Right atrium auricular region (tissue), 2 donors: ENCODE results near the gene CLCN3. TPM values are rescaled to one million over a fixed set of nuclear protein-coding genes. Genes with fewer than 3 reads are reported as not detected.
A peak's percentile ranks its signal among the peaks of the same experiment; 100 is the strongest.

Experiments
- DNase-seq: peaks from one replicate; pipeline ENCODE4 v3.0.0-alpha.2; 2019; ENCODE audit warnings: low spot score
- H3K27ac ChIP-seq, 2 donors: fragments of 200-600 bp; sonication (generic); 1 replicate in 1 of 2; 2 replicates in 1 of 2; pipeline ENCODE4 v1.5.1; 2016 to 2019
- H3K27me3 ChIP-seq, 2 donors: fragments of 200-600 bp; sonication (generic); one replicate each; pipeline versions ENCODE4 v1.5.1 to v1.6.0; 2017 to 2019
- H3K36me3 ChIP-seq: fragments of 200-600 bp; sonication (generic); one replicate; pipeline ENCODE4 v1.5.1; 2016
- H3K4me1 ChIP-seq, 2 donors: fragments of 200-600 bp; sonication (generic); one replicate each; pipeline versions ENCODE4 v1.5.1 to v1.6.0; 2017 to 2019
- H3K4me3 ChIP-seq, 2 donors: fragments of 200-600 bp; sonication (generic); 1 replicate in 1 of 2; 2 replicates in 1 of 2; pipeline ENCODE4 v1.5.1; 2017 to 2019; ENCODE audit warnings: mild to moderate bottlenecking in 1 of 2, moderate library complexity in 1 of 2
- H3K9me3 ChIP-seq, 2 donors: fragments of 200-600 bp; sonication (generic); one replicate each; pipeline ENCODE4 v1.5.1; 2019
- total RNA-seq, 2 donors: library from RNA; depleted of rRNA; stranded (reverse); fragments of >200 nt; gene quantifications; one replicate each; pipeline ENCODE4 v1.1.0, GENCODE V29; 2016
- TF ChIP-seq, protein P1 (sequence below), 2 donors: fragments of 200-600 bp; sonication (generic); IDR thresholded peaks; one replicate each; pipeline ENCODE4 v1.5.1; 2019; ENCODE audit warnings: antibody characterized with exemption in 2 of 2

The CLCN3 gene
- total RNA-seq, 2 donors from 2014 or later: 32.9 to 58.4 TPM

DNA sequence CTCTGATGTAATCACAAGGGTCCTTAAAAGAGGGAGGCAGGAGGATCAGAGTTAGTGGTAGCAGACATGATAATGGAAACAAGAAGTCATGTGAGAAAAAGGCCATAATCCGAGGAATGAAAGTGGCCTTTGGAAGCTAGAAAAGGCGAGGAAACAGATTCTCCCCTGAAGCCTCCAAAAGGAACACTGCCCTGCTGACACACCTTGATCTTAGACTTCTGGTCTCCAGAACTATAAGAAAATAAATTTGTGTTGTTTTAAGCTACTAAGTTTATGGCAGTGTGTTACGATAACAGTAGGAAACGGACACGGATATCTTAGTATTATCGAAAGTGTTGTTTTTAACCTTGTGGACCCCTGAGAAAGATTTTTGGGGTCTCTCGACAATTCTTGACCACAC, 24.4 kb downstream of the CLCN3 start:
- Histone ChIP-seq H3K36me3 (peaks cover 7% of the 10 kb centered on the region), H3K4me1 (peaks cover 0 to 8% of the 10 kb centered on the region in 2 donors), H3K27me3 (no peaks in the 10 kb centered on the region), H3K27ac (no peak overlapping the region), H3K9me3 (no peaks in the 10 kb centered on the region), H3K4me3 (no peak overlapping the region)
- DNase-seq: no peak
- TF ChIP-seq, protein P1, sequence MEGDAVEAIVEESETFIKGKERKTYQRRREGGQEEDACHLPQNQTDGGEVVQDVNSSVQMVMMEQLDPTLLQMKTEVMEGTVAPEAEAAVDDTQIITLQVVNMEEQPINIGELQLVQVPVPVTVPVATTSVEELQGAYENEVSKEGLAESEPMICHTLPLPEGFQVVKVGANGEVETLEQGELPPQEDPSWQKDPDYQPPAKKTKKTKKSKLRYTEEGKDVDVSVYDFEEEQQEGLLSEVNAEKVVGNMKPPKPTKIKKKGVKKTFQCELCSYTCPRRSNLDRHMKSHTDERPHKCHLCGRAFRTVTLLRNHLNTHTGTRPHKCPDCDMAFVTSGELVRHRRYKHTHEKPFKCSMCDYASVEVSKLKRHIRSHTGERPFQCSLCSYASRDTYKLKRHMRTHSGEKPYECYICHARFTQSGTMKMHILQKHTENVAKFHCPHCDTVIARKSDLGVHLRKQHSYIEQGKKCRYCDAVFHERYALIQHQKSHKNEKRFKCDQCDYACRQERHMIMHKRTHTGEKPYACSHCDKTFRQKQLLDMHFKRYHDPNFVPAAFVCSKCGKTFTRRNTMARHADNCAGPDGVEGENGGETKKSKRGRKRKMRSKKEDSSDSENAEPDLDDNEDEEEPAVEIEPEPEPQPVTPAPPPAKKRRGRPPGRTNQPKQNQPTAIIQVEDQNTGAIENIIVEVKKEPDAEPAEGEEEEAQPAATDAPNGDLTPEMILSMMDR (IDR thresholded peaks at IDR 0.05): no peak

- H3K27ac ChIP-seq: no peak overlapping the region
- no peaks in the 10 kb centered on the region for H3K9me3 ChIP-seq
- no peak for DNase-seq
- peaks cover 7% of the 10 kb centered on the region for H3K36me3 ChIP-seq
- peaks cover 0 to 12% of the 10 kb centered on the region in 2 donors for H3K4me1 ChIP-seq
- TF ChIP-seq, protein P1 (IDR thresholded peaks at IDR 0.05): no peak
- no peak overlapping the region for H3K4me3 ChIP-seq
- H3K27me3 ChIP-seq: no peaks in the 10 kb centered on the region
Measured at GRCh38 chr4:169645627-169646026, 25.2 kb downstream of the CLCN3 start.

GRCh38 chr4:169649545-169650226, 29.3 kb downstream of the CLCN3 start:
- Histone ChIP-seq H3K36me3 (peaks cover 5% of the 10 kb centered on the region), H3K4me1 (peaks cover 0 to 15% of the 10 kb centered on the region in 2 donors), H3K9me3 (no peaks in the 10 kb centered on the region), H3K27ac (peak overlapping the region; percentile 76 to 86), H3K27me3 (no peaks in the 10 kb centered on the region), H3K4me3 (no peak overlapping the region)
- TF ChIP-seq, protein P1 (IDR thresholded peaks at IDR 0.05): no peak
- no peak for DNase-seq

GRCh38 chr4:169650227-169650936, 30.0 kb downstream of the CLCN3 start:
- no peaks in the 10 kb centered on the region for H3K27me3 ChIP-seq
- H3K36me3 ChIP-seq: no peaks in the 10 kb centered on the region
- H3K27ac ChIP-seq: peak overlapping the region; percentile 76 to 86
- no peaks in the 10 kb centered on the region for H3K9me3 ChIP-seq
- DNase-seq: no peak
- TF ChIP-seq, protein P1 (IDR thresholded peaks at IDR 0.05): no peak
- H3K4me3 ChIP-seq: no peak overlapping the region
- H3K4me1 ChIP-seq: peaks cover 0 to 15% of the 10 kb centered on the region in 2 donors

GRCh38 chr4:169652535-169652934, 32.2 kb downstream of the CLCN3 start:
- no peak for DNase-seq
- H3K27me3 ChIP-seq: no peaks in the 10 kb centered on the region
- H3K36me3 ChIP-seq: no peaks in the 10 kb centered on the region
- H3K4me1 ChIP-seq: peaks cover 0 to 15% of the 10 kb centered on the region in 2 donors
- H3K9me3 ChIP-seq: no peaks in the 10 kb centered on the region
- H3K4me3 ChIP-seq: no peak overlapping the region
- TF ChIP-seq, protein P1 (IDR thresholded peaks at IDR 0.05): no peak
- peak overlapping the region in 1 of 2 donors; percentile 86 for H3K27ac ChIP-seq
